HS-5 (cell line): Measurements from ENCODE around the gene AGO4.

Experiments
- DNase-seq: peaks from one replicate; pipeline ENCODE4 v3.0.0-alpha.2; 2012; ENCODE audit warnings: low read depth

The AGO4 gene

DNA sequence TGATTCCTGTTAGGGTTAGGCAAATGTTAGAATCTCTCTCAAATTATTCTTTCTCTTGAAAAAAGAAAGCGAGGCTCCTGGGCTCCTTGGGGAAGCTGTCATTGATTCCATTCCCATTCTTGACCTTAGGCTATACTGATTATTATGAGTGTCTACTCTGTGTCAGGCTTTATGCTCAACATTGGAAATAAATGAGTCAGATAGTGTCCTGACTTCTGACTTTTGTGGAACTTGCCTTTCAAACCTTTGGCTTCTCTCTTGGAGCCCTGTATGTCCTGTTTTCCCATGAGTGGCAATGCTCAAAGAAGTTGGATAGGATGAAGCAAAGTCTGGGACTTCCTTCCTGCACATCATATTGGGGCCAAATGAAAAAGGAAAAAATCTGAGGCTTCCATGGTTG, 86.8 kb downstream of the AGO4 start:
- DNase-seq: no peak

DNA sequence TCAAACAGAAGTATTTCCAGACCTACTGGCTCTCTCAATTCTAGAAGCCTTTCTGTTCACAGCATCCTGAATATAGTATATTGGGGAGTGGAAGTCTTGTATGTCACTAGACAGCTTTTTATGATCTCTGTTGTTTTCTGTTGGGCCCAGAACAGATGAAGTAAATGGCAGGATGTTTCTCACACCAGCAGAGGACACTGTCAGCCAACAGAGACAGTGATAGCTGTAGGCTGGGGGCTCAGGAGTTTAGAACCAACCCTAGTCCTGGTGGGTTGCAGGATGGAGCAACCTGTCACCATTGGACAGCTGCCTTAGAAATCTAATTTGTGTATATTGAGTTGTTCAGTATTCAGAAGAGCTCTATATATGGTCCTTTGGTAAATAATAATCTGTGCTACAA, 92.1 kb downstream of the AGO4 start:
- no peak for DNase-seq

DNA sequence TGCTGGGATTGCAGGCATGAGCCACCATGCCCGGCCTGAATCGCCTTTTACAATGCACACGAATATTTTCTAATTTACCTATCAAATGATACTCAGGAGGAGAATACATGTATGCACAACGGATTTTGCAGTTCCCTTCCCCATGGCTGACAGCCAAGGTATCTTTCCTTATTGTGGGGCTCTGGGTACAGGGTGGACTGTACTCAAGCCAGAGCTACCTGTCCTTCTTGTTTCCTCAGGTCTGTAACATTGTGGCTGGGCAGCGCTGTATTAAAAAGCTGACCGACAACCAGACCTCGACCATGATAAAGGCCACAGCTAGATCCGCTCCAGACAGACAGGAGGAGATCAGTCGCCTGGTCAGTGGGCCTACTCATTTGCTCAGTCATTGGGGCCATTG, 93.4 kb downstream of the AGO4 start:
- DNase-seq: no peak

DNA sequence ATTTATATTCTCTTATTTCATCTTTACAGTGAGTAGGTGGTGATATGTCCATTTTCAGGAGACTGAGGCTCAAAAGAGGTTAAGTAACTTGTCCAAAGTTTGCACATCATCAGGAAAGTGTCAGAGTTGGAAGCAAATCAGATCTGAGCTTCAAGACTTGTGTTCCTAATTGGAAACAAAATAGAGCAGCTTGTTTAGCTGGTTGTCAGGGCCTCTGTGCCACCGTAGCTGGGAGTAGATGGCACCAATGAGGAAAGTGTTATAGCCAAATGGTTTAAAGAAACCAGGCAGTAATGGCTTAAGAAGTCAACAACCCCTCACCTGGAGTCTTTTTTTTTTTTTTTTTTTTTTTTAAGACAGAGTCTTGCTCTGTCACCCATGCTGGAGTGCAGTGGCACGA, 94.9 kb downstream of the AGO4 start:
- DNase-seq: no peak
